Mucosa of descending colon (tissue), 3 donors: ENCODE data around the gene AGAP1. TPM values are rescaled to one million over a fixed set of nuclear protein-coding genes. Genes with fewer than 3 reads are reported as not detected.

Experiments
- ATAC-seq: fragments of 200-7000 bp; cut with Tn5 transposase; one replicate; pipeline ENCODE4 v1.9.1; 2020; ENCODE audit warnings: mild to moderate bottlenecking, moderate library complexity
- DNase-seq, 3 donors: peaks; one replicate each; pipeline ENCODE4 v3.0.0-alpha.2; 2020
- H3K36me3 ChIP-seq: fragments of 200-600 bp; one replicate; pipeline ENCODE4 v1.8.0; 2021; ENCODE audit warnings: low read depth, mild to moderate bottlenecking
- H3K4me1 ChIP-seq: fragments of 200-600 bp; one replicate; pipeline ENCODE4 v1.8.0; 2021; ENCODE audit warnings: low read depth, mild to moderate bottlenecking
- H3K4me3 ChIP-seq: fragments of 200-600 bp; one replicate; pipeline ENCODE4 v1.8.0; 2021; ENCODE audit warnings: mild to moderate bottlenecking
- H3K9me3 ChIP-seq: fragments of 200-600 bp; one replicate; pipeline ENCODE4 v1.8.0; 2021; ENCODE audit warnings: mild to moderate bottlenecking
- CTCF ChIP-seq: fragments of 200-600 bp; IDR thresholded peaks from one replicate; pipeline ENCODE4 v1.8.0; 2022; ENCODE audit warnings: antibody characterized with exemption, mild to moderate bottlenecking
- intact Hi-C, 2 donors: fragments of 100-400 bp; cut with DNase I in 1 of 2; cut with micrococcal nuclease in 1 of 2; formaldehyde crosslinking; loops; one replicate each; pipeline versions ENCODE4 v1.11.0 to v1.11.1; 2022; cut with DNase I, micrococcal nuclease
- total RNA-seq, 3 donors: library from RNA; stranded (reverse); fragmentation: NEBNext Ultra II Directional in 2 of 3; extraction: Animal tissue kit (Norgen Biotek cat#: 25700) in 2 of 3; gene quantifications; one replicate each; pipeline versions ENCODE4 v1.2.1 to v1.2.4, GENCODE V29; 2021 to 2023
- donor health status: DM: no; HTN: no; CAD: no; lungs with moderate emphysema.
- donor health status: DM: no; HTN: no; CAD: no.
- donor health status: DM: no; HTN: yes; CAD: no.

The AGAP1 gene
- total RNA-seq, 3 donors from 2014 or later = 68.1 to 112 (median 88.9) TPM

DNA sequence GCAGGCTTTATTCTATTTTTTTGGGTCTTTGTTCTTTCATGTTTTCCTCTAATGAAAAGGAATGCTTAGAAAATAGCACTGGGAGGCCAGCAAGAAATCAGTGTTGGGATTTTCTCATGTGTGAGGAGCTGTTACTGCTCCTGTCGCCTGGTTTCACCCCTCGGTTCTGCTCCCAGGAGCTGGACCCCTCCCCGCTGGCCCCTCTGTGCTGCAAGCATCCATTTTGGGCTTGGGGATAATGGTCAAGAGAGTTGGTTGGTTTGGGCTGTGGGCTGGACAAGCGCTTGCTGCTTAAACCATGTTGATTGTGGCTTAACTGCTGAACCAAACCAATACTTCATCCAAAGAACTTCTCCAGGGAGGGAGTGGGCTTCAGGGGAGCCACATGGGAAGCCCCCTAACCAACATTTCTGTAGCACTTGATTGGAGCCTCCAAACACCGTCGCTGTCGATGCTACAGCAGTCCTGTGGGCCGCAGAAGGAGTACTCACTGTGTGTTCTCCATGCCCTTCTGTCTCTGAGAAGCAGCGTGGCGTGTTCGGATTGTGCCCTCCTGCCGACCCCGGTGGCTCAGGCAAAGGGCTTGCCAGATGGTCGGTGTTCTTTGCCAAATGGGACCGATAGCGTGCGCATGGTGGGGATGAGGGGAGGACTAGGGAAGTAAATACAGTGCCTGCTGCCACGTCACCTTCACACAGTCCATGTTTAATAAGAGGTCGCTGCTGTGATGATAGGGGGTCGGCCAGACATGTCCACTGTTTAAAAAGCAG is 40.0 kb downstream of the AGAP1 start:
- Histone ChIP-seq H3K9me3 (no peaks in the 10 kb centered on the region), H3K4me1 (peaks cover 13% of the 10 kb centered on the region), H3K36me3 (no peaks in the 10 kb centered on the region), H3K4me3 (no peak overlapping the region)
- ATAC-seq (no peak), DNase-seq (peak in 2 of 3 donors; percentile 26 to 40)
- TF ChIP-seq CTCF = no peak
- intact Hi-C loops = no loop called here

GRCh38 chr2:235534678-235535422 is 41.0 kb downstream of the AGAP1 start:
- Histone ChIP-seq H3K4me3 (no peak overlapping the region), H3K9me3 (no peaks in the 10 kb centered on the region), H3K36me3 (no peaks in the 10 kb centered on the region), H3K4me1 (peaks cover 22% of the 10 kb centered on the region)
- peak; percentile 20 for ATAC-seq
- intact Hi-C loops = no loop called here
- DNase-seq = peak in 2 of 3 donors; percentile 53 to 57
- TF ChIP-seq CTCF = no peak

GRCh38 chr2:235535423-235536130 is 41.7 kb downstream of the AGAP1 start:
- peaks cover 24% of the 10 kb centered on the region for H3K4me1 ChIP-seq
- ATAC-seq = peak; percentile 12
- TF ChIP-seq CTCF = no peak
- H3K9me3 ChIP-seq = no peaks in the 10 kb centered on the region
- intact Hi-C loops = no loop called here
- H3K4me3 ChIP-seq = no peak overlapping the region
- peak in 2 of 3 donors; percentile 46 for DNase-seq
- no peaks in the 10 kb centered on the region for H3K36me3 ChIP-seq

- Histone ChIP-seq H3K36me3 (no peaks in the 10 kb centered on the region), H3K9me3 (no peaks in the 10 kb centered on the region), H3K4me3 (no peak overlapping the region), H3K4me1 (peaks cover 34% of the 10 kb centered on the region)
- intact Hi-C loops = no loop called here
- no peak for ATAC-seq
- no peak for TF ChIP-seq CTCF
- peak in 2 of 3 donors; percentile 8 to 18 for DNase-seq
Measured at GRCh38 chr2:235536711-235537110, 42.9 kb downstream of the AGAP1 start.

GRCh38 chr2:235537186-235537585 is 43.3 kb downstream of the AGAP1 start:
- no peaks in the 10 kb centered on the region for H3K36me3 ChIP-seq
- no peaks in the 10 kb centered on the region for H3K9me3 ChIP-seq
- intact Hi-C loops = no loop called here
- DNase-seq (peak in 2 of 3 donors; percentile 33 to 34), ATAC-seq (no peak)
- H3K4me1 ChIP-seq = peaks cover 32% of the 10 kb centered on the region
- TF ChIP-seq CTCF = no peak
- H3K4me3 ChIP-seq = no peak overlapping the region
